GM21619 (cell line): ENCODE results near the gene CRMP1.

Source experiments
- ATAC-seq: cut with Tn5 transposase; IDR thresholded peaks from one replicate; pipeline ENCODE4 v1.9.1; 2021; ENCODE audit not compliant: unreplicated experiment

The CRMP1 gene

GRCh38 chr4:5921101-5921980, 28.5 kb upstream of the CRMP1 start:
- ATAC-seq: no peak

GRCh38 chr4:5919571-5919970, 26.7 kb upstream of the CRMP1 start:
- no peak for ATAC-seq

- ATAC-seq: no peak
These were observed 26.2 kb upstream of the CRMP1 start for GRCh38 chr4:5919044-5919443.

- ATAC-seq: no peak
These were observed 25.6 kb upstream of the CRMP1 start for GRCh38 chr4:5918331-5918985.

GRCh38 chr4:5917672-5918071, 24.8 kb upstream of the CRMP1 start:
- no peak for ATAC-seq

GRCh38 chr4:5916229-5916628, 23.3 kb upstream of the CRMP1 start:
- no peak for ATAC-seq

- ATAC-seq: no peak
These were observed 20.6 kb upstream of the CRMP1 start for GRCh38 chr4:5913454-5913853.

GRCh38 chr4:5912614-5913019, 19.7 kb upstream of the CRMP1 start:
- no peak for ATAC-seq

GRCh38 chr4:5908876-5909427, 16.1 kb upstream of the CRMP1 start:
- no peak for ATAC-seq

GRCh38 chr4:5906191-5906590, 13.3 kb upstream of the CRMP1 start:
- no peak for ATAC-seq

- no peak for ATAC-seq
These were observed 12.8 kb upstream of the CRMP1 start for GRCh38 chr4:5905714-5906113.

- ATAC-seq: no peak
These were observed 8.0 kb upstream of the CRMP1 start for GRCh38 chr4:5900844-5901243.

GRCh38 chr4:5899881-5900280, 7.0 kb upstream of the CRMP1 start:
- ATAC-seq: no peak

GRCh38 chr4:5899396-5899795, 6.5 kb upstream of the CRMP1 start:
- ATAC-seq: no peak

GRCh38 chr4:5897674-5898073, 4.8 kb upstream of the CRMP1 start:
- no peak for ATAC-seq

- no peak for ATAC-seq
These were observed 2.4 kb upstream of the CRMP1 start for GRCh38 chr4:5895287-5895686.

GRCh38 chr4:5894266-5894665, 1.4 kb upstream of the CRMP1 start:
- ATAC-seq: no peak

- ATAC-seq: no peak
These were observed 705 bp upstream of the CRMP1 start for GRCh38 chr4:5893591-5893990.

- ATAC-seq: no peak
These were observed 423 bp downstream of the CRMP1 start for GRCh38 chr4:5892323-5893003.

- no peak for ATAC-seq
These were observed 1.1 kb downstream of the CRMP1 start for GRCh38 chr4:5891563-5892322.
